HL-60/S4 (cell line): ENCODE measurements around the gene EBI3.
"Not testable (repeated sequence)": the region's sequence is repeated elsewhere in the genome, so short reads cannot be mapped to it uniquely, and the experiment has no call there.

ENCODE experiments used
- in situ Hi-C: fragments of 300-500 bp; cut with MboI; formaldehyde crosslinking; loops from 2 replicates; pipeline ENCODE4 v1.14.3; 2022; ENCODE audit warnings: low sequenced_read_pairs

Gene EBI3

DNA sequence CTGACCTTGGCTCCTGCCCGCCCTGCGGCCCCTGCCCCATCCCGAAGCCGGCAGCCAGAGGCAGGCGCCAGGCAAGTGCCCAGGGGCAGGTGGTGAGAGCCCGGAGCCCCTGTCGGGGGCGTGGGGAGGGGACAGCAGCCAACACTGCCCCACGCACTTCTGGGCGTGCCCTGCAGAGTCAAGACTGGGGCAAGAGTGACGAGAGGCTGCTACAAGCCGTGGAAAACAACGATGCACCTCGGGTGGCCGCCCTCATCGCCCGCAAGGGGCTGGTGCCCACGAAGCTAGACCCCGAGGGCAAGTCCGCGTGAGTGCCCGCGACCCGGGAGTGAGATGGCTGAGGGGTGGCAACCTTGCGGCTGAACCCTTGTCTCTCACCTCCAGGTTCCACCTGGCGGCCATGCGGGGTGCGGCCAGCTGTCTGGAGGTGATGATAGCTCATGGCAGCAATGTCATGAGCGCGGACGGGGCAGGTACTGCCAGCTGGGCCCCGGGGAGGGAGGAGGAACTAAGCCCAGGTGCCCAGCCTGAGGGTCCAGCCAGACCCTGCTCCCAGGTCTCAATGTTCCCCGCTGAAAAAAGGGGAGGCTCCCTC lies 29.5 kb upstream of the EBI3 start:
- in situ Hi-C loops, result loop anchor here (10.0 to 25.0 kb wide), 2 partner anchors 355 to 512 kb away; no protein-coding TSS in a partner anchor

DNA sequence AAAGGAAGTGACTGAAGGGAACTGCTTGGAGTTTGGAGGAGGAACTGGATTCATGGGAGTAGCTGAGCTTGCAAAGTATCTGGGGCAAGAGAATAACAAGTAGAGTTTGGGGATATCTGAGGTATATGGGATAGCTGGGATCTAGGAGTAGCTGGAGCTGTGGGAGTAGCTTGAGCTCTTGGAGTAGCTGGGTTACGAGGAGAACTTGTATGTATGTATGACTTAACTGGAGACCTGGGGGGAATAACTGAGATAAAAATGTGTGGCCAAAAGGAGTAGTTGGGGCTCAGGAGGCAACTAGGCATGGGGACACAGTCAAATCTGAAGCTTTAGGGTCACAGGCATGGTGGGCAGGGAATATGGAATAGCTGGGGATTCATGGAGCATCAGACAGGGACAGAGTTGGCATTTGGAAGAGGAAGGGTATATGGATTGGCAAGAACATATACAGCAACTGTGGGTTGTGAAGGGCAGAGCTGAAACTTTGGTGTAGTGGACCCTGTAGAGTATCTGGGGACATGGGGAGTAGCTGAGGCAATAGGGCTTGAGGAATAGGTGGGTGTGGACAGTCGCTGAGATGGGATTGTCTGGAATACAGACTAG lies 28.3 kb upstream of the EBI3 start:
- in situ Hi-C loops, result loop anchor here (10.0 to 25.0 kb wide), 2 partner anchors 356 to 514 kb away; no protein-coding TSS in a partner anchor

DNA sequence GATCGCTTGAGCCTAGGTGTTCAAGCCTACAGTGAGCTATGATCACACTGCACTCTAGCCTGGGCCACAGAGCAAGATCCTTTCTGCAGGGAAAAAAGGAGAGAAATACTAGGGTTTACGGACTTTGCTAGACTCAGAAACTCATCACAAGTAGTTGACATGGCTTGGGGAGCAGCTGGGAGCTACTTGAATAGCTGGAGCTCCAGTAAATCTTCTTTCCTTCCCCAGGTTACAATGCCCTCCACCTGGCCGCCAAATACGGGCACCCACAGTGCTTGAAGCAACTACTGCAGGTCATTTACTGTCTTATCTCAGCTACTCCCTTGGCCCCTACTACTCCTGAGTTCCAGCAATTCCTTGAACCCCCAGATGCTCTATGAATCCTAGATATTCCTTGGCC lies 27.5 kb upstream of the EBI3 start:
- in situ Hi-C loops, result loop anchor here (10.0 to 25.0 kb wide), 2 partner anchors 357 to 514 kb away; no protein-coding TSS in a partner anchor

- in situ Hi-C loops, result loop anchor here (10.0 to 25.0 kb wide), 2 partner anchors 362 to 520 kb away; no protein-coding TSS in a partner anchor
These were observed 22.4 kb upstream of the EBI3 start for GRCh38 chr19:4206818-4207484.

GRCh38 chr19:4208385-4209094 lies 20.8 kb upstream of the EBI3 start:
- in situ Hi-C loops, result loop anchor here (10.0 to 25.0 kb wide), 2 partner anchors 364 to 521 kb away; no protein-coding TSS in a partner anchor

- in situ Hi-C loops, result loop anchor here (25.0 kb wide), 1 partner anchor 523 kb away; no protein-coding TSS in a partner anchor
These were observed 19.1 kb upstream of the EBI3 start for GRCh38 chr19:4210166-4210731.

GRCh38 chr19:4213116-4213515 lies 16.2 kb upstream of the EBI3 start:
- in situ Hi-C loops, result loop anchor here (25.0 kb wide), 1 partner anchor 526 kb away; no protein-coding TSS in a partner anchor

DNA sequence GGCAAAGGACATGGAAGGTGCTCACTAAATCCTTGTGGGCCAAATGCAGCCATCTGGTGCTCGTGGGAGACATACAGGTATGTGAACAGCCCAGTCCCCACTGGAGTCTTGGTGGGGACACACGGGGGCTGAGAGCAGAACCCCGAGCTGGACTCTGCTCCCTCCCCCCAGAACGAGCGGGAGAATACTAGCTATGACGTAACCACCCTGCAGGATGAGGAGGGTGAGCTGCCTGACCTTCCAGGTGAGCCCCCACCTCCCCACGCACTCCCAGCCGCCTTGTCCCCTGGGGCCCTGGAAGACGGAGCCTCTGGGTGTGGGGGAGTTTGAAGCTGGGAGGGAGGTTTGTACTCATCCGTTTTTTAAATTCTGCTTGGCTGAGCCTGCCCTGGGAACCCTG lies 13.5 kb upstream of the EBI3 start:
- in situ Hi-C loops, result loop anchor here (25.0 kb wide), 1 partner anchor 529 kb away; no protein-coding TSS in a partner anchor

- in situ Hi-C loops, result loop anchor here (25.0 kb wide), 1 partner anchor 530 kb away; no protein-coding TSS in a partner anchor
These were observed 12.5 kb upstream of the EBI3 start for GRCh38 chr19:4216846-4217245.

DNA sequence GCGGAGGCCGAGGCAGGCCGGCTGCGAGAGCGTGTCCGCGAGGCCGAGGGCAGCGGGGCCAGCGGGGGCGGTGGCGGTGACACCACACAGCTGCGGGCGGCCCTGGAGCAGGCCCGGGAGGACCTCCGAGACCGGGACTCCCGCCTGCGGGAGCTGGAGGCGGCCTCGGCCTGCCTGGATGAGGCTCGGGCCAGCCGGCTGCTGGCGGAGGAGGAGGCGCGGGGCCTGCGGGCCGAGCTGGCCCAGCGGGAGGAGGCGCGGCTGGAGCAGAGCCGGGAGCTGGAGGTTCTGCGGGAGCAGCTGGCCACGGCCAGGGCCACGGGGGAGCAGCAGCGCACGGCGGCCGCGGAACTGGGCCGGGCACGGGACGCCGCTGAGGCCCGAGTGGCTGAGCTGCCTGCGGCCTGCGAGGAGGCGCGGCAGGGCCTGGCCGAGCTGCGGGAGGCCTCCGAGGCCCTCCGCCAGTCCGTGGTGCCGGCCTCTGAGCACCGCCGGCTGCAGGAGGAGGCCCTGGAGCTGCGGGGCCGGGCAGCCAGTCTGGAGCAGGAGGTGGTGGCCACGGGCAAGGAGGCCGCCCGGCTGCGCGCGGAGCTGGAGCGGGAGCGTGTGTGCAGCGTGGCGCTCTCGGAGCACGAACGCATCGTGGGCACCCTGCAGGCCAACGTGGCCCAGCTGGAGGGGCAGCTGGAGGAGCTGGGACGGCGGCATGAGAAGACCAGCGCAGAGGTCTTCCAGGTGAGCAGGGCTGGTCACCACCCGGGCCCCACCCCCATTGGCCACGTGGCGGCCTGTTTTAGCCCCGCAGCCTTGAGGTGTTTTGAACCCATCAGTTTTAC lies 11.7 kb upstream of the EBI3 start:
- in situ Hi-C loops, result loop anchor here (25.0 kb wide), 1 partner anchor 530 kb away; no protein-coding TSS in a partner anchor

GRCh38 chr19:4218523-4218922 lies 10.8 kb upstream of the EBI3 start:
- in situ Hi-C loops, result loop anchor here (25.0 kb wide), 1 partner anchor 531 kb away; no protein-coding TSS in a partner anchor

- in situ Hi-C loops, result loop anchor here (25.0 kb wide), 1 partner anchor 533 kb away; no protein-coding TSS in a partner anchor
These were observed 9.1 kb upstream of the EBI3 start for GRCh38 chr19:4220188-4220587.

GRCh38 chr19:4224470-4224869 lies 4.9 kb upstream of the EBI3 start:
- in situ Hi-C loops, result loop anchor here (25.0 kb wide), 1 partner anchor 537 kb away; no protein-coding TSS in a partner anchor

DNA sequence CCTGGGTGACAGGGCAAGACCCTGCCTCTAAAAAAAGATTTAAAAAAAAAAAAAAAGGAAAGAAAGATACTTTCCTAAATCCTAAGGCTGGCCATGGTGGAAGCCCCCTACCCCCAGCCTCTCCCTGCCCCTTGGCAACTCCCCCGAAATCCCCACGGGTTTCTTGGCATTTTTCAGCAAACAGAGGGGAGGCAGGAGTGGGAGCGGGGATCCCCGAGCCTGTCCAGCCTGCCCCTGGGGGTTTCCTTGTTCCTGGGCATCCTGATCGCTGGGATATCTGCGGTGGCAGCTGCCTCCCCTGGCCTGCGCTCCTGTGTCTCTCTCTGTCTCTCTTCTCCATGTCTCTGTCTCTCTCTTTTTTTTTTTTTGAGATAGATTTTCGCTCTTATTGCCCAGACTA lies 3.4 kb upstream of the EBI3 start:
- in situ Hi-C loops, result no loop called here

- in situ Hi-C loops, result no loop called here
These were observed 1.6 kb upstream of the EBI3 start for GRCh38 chr19:4227771-4228170.

DNA sequence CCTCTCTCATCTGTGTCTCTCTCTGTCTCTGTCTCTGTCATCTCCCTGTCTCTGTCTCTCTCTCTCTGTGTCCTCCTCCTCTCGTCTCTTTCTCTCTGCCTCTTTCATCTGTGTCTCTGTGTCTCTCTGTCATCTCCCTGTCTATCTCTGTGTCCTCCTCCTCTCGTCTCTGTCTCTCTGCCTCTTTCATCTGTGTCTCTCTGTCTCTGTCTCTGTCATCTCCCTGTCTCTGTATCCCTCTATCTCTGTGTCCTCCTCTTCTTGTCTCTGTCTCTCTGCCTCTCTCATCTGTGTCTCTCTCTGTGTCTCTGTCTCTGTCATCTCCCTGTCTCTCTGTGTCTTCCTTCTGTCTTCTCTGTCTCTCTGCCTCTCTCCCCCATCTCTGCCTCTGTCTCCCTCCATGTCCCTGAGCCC lies 551 bp upstream of the EBI3 start:
- in situ Hi-C loops, result no loop called here

- in situ Hi-C loops, result not testable (repeated sequence)
These were observed 914 bp downstream of the EBI3 start for GRCh38 chr19:4230237-4230636.

DNA sequence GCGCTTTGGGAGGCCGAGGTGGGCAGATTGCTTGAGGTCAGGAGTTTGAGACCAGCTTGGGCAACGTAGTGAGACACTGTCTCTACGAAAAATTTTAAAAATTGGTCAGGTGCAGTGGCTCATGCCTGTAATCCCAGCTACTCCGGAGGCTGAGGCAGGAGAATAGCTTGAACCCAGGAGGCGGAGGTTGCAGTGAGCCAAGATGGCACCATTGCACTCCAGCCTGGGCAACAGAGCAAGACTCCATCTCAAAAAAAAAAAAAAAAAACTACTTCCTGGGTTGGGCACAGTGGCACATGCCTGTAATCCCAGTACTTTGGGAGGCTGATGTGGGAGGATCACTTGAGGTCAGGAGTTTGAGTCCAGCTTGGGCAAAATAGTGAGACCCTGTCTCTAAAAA lies 2.2 kb downstream of the EBI3 start:
- in situ Hi-C loops, result not testable (repeated sequence)

DNA sequence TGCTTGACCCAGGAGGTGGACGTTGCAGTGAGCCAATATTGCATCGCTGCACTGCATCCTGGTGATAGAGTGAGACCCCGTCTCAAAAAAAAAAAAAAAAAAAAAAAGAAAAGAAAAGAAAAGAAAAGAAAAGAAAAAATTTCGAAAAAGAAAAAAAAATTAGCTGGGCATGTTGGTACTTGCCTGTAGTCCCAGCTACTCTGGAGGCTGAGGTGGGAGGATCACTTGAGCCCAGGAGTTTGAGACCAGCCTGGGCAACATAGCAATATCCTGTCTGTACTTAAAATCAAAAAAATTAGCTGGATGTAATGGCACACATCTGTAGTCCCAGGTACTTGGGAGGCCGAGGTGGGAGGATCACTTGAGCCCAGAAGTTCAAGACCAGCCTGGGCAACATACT lies 2.8 kb downstream of the EBI3 start:
- in situ Hi-C loops, result not testable (repeated sequence)
